Measurements from ENCODE around the gene SMAD6.

SMAD6 gene

GRCh38 chr15:66691727-66692126 lies 10.3 kb upstream of the SMAD6 start:
- no peak for DNase-seq (ENCODE audit: low read depth)
- TF ChIP-seq, protein P1, sequence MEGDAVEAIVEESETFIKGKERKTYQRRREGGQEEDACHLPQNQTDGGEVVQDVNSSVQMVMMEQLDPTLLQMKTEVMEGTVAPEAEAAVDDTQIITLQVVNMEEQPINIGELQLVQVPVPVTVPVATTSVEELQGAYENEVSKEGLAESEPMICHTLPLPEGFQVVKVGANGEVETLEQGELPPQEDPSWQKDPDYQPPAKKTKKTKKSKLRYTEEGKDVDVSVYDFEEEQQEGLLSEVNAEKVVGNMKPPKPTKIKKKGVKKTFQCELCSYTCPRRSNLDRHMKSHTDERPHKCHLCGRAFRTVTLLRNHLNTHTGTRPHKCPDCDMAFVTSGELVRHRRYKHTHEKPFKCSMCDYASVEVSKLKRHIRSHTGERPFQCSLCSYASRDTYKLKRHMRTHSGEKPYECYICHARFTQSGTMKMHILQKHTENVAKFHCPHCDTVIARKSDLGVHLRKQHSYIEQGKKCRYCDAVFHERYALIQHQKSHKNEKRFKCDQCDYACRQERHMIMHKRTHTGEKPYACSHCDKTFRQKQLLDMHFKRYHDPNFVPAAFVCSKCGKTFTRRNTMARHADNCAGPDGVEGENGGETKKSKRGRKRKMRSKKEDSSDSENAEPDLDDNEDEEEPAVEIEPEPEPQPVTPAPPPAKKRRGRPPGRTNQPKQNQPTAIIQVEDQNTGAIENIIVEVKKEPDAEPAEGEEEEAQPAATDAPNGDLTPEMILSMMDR (IDR thresholded peaks at IDR 0.05; ENCODE audit: insufficient read depth, low read depth, low read length, missing control alignments), result no peak
- no peak overlapping the region for H3K4me3 ChIP-seq (ENCODE audit: low read length)

DNA sequence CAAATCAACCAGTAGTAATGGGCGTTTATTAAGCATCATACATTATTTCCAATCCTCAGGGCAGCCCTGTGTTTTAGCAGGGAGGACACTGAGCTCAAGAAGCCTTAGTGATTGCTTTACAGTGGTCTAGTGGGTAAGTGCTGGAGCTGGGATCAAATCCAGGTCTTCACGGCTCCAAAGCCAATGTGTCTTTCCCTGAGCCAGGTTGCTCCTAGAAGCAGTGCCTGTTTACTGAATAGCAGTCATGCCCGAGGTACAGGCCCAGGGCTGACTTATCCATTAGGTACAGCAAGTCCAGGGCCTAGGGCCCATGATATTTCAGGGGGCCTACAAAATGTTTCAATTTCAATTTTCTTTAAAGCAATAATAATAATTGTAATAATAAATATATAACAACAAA lies 9.6 kb upstream of the SMAD6 start:
- TF ChIP-seq, protein P1 (IDR thresholded peaks at IDR 0.05; ENCODE audit: insufficient read depth, low read depth, low read length, missing control alignments), result no peak
- no peak overlapping the region for H3K4me3 ChIP-seq (ENCODE audit: low read length)
- no peak for DNase-seq (ENCODE audit: low read depth)

- TF ChIP-seq, protein P1 (IDR thresholded peaks at IDR 0.05; ENCODE audit: insufficient read depth, low read depth, low read length, missing control alignments), result no peak
- peak; percentile 53 for DNase-seq (ENCODE audit: low read depth)
These were observed 9.0 kb upstream of the SMAD6 start for GRCh38 chr15:66692808-66693596.

DNA sequence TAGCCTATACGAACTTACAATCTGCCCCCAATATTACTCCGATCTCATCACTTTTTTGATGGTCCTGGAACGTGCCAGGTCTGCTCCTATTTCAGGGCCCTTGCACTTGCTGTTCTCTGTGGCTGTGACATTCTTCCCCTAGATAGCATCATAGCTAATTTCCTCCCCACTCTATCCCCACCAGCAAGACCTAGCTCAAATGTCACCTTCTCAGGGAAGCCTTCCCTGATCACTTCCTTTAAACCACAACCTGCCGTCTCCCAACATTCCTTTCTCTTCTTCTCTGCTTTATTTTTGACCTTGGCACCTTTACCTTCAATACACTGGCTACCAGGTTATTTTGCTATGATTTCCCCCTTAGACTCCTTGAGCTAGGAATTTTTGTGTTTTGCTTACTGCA lies 5.3 kb upstream of the SMAD6 start:
- TF ChIP-seq, protein P1 (IDR thresholded peaks at IDR 0.05; ENCODE audit: insufficient read depth, low read depth, low read length, missing control alignments), result no peak
- no peak overlapping the region for H3K4me3 ChIP-seq (ENCODE audit: low read length)
- no peak for DNase-seq (ENCODE audit: low read depth)

More at GRCh38 chr15:66692808-66693596, 9.0 kb upstream of the SMAD6 start:
- H3K4me3 ChIP-seq (ENCODE audit: low read length), result no peak overlapping the region

GRCh38 chr15:66698318-66698961 lies 3.6 kb upstream of the SMAD6 start:
- TF ChIP-seq, protein P1 (IDR thresholded peaks at IDR 0.05; ENCODE audit: insufficient read depth, low read depth, low read length, missing control alignments), result peak; percentile 73
- H3K4me3 ChIP-seq (ENCODE audit: low read length), result no peak overlapping the region
- DNase-seq (ENCODE audit: low read depth), result peak; percentile 69

DNA sequence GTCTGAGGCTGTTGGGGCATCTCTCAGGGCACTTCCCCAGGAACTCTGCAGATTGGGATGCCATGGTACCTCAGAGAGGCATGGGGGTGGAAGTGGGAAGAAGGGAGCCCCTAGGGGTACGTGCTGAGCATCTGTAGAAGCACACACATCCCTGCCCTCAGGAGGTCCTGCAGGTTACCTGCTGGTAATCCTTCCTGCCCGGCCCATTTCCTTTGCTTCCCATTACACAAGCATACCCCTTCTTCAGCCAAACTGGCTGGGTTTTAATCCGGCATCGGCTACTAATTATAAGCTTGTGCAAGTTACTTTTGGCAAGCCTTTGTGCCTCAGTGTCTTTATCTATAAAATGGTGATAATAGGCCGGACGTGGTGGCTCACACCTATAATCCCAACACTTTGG lies 3.1 kb upstream of the SMAD6 start:
- TF ChIP-seq, protein P1 (IDR thresholded peaks at IDR 0.05; ENCODE audit: insufficient read depth, low read depth, low read length, missing control alignments), result no peak

More for the DNA sequence above, 3.1 kb upstream of the SMAD6 start:
- DNase-seq (ENCODE audit: low read depth), result no peak
- H3K4me3 ChIP-seq (ENCODE audit: low read length), result no peak overlapping the region
